Measurements from ENCODE around the gene PDE6A. TPM values are rescaled to one million over a fixed set of nuclear protein-coding genes. Genes with fewer than 3 reads are reported as not detected.

The PDE6A gene
- total and polyA plus RNA-seq, 2 of the 13 experiments (the other 11 are each of a cell fraction or from before 2014, with no cell fraction given), result 0.01 TPM; not detected in 1

GRCh38 chr5:149816661-149817060 is 127.9 kb downstream of the PDE6A start:
- ChIA-PET CTCF (ENCODE audit: low intra/inter-chr PET ratio, low total read pairs) (no interaction called here), POLR2A (no interaction called here)
- ATAC-seq, result no peak
- intact Hi-C loops (cut with micrococcal nuclease; ENCODE audit: unreplicated experiment) (no loop called here), in situ Hi-C loops (cut with HindIII; ENCODE audit: extremely low pct_ligation_motif_present, low pct_unique_long_range_greater_than_20kb) (no loop called here)
- Histone ChIP-seq H3K79me2 (ENCODE audit: insufficient read depth, low read length) (no peaks in the 10 kb centered on the region), H3K27ac (ENCODE audit: extremely low read length, insufficient read depth, low read length) (no peak overlapping the region), H3K4me2 (ENCODE audit: low read depth, low read length) (no peak overlapping the region), H3K4me1 (ENCODE audit: insufficient read depth, low read length) (peaks cover 4% of the 10 kb centered on the region; the same call in 1 of the 2 replicates), H3K27me3 (ENCODE audit: control insufficient read depth in 1 of 2, insufficient read depth in 2 of 2, low read length in 2 of 2) (no peaks in the 10 kb centered on the region), H4K20me1 (ENCODE audit: insufficient read depth, low read length) (no peaks in the 10 kb centered on the region), H3K36me3 (replicated peaks in 1 of 2; ENCODE audit: control insufficient read depth in 1 of 2, insufficient read depth in 2 of 2, low read length in 2 of 2) (no peaks in the 10 kb centered on the region; a peak in 1 of 5 replicates), H2AFZ (ENCODE audit: low read length) (no peak overlapping the region), H3K9me3 (ENCODE audit: low read length) (no peaks in the 10 kb centered on the region), H3K4me3 (replicated peaks in 1 of 3; ENCODE audit: insufficient read depth in 1 of 3, low read depth in 2 of 3, low read length in 3 of 3) (no peak overlapping the region), H3K9ac (ENCODE audit: insufficient read depth, low read depth, low read length) (no peak overlapping the region)
- 56% methylated on average over 2 of the region's 2 CpGs for WGBS (ENCODE audit: low lambda C conversion rate)
- no peak for DNase-seq (ENCODE audit: low spot score)
- BruUV-seq (replicated peaks), result no TSS peak
- TF ChIP-seq KDM5A (IDR thresholded peaks at IDR 0.05; ENCODE audit: borderline replicate concordance, low read length), result no peak
- FAIRE-seq, result no peak

- Histone ChIP-seq H3K4me2 (ENCODE audit: low read depth, low read length) (no peak overlapping the region), H3K36me3 (replicated peaks in 1 of 2; ENCODE audit: control insufficient read depth in 1 of 2, insufficient read depth in 2 of 2, low read length in 2 of 2) (no peaks in the 10 kb centered on the region), H3K79me2 (ENCODE audit: insufficient read depth, low read length) (no peaks in the 10 kb centered on the region), H4K20me1 (ENCODE audit: insufficient read depth, low read length) (no peaks in the 10 kb centered on the region), H3K4me1 (ENCODE audit: insufficient read depth, low read length) (no peaks in the 10 kb centered on the region), H3K4me3 (replicated peaks in 1 of 3; ENCODE audit: insufficient read depth in 1 of 3, low read depth in 2 of 3, low read length in 3 of 3) (no peak overlapping the region), H3K27me3 (ENCODE audit: control insufficient read depth in 1 of 2, insufficient read depth in 2 of 2, low read length in 2 of 2) (no peaks in the 10 kb centered on the region), H3K9ac (ENCODE audit: insufficient read depth, low read depth, low read length) (no peak overlapping the region), H3K27ac (ENCODE audit: extremely low read length, insufficient read depth, low read length) (no peak overlapping the region), H2AFZ (ENCODE audit: low read length) (no peak overlapping the region), H3K9me3 (ENCODE audit: low read length) (no peaks in the 10 kb centered on the region)
- FAIRE-seq, result no peak
- in situ Hi-C loops (cut with HindIII; ENCODE audit: extremely low pct_ligation_motif_present, low pct_unique_long_range_greater_than_20kb), result no loop called here
- ChIA-PET CTCF (ENCODE audit: low intra/inter-chr PET ratio, low total read pairs) (no interaction called here), POLR2A (no interaction called here)
- WGBS (ENCODE audit: low lambda C conversion rate), result 59% methylated on average over 3 of the region's 3 CpGs
- ATAC-seq, result no peak
- no peak for DNase-seq (ENCODE audit: low spot score)
- BruUV-seq (replicated peaks), result no TSS peak
- intact Hi-C loops (cut with micrococcal nuclease; ENCODE audit: unreplicated experiment), result no loop called here
- no peak for TF ChIP-seq JUN (CRISPR knock-in tag; IDR thresholded peaks at IDR 0.05)
- no peak for TF ChIP-seq MBNL3 (CRISPR knock-in tag; conservative IDR thresholded peaks at IDR 0.05)
- TF ChIP-seq ZBTB4 (CRISPR knock-in tag; IDR thresholded peaks at IDR 0.05; ENCODE audit: borderline replicate concordance), result no peak
- no peak for TF ChIP-seq KLF12 (CRISPR knock-in tag; IDR thresholded peaks at IDR 0.05; ENCODE audit: borderline replicate concordance)
- no peak for TF ChIP-seq BHLHE40 (IDR thresholded peaks at IDR 0.05; ENCODE audit: low read length)
Measured at GRCh38 chr5:149811453-149811852, 133.1 kb downstream of the PDE6A start.
